ENCODE results near the gene RNASE13. TPM values are rescaled to one million over a fixed set of nuclear protein-coding genes. Genes with fewer than 3 reads are reported as not detected.

The RNASE13 gene
- total RNA-seq, 1 donor from 2014 or later, result not detected

GRCh38 chr14:21054123-21054767 is 19.6 kb upstream of the RNASE13 start:
- ATAC-seq (ENCODE audit: low read depth), result no peak
- POLR2A ChIA-PET, result no interaction called here
- no peak for TF ChIP-seq CTCF (IDR thresholded peaks at IDR 0.05)
- Mint-ChIP-seq H3K9me3 (no peaks in the 10 kb centered on the region), H3K27me3 (no peaks in the 10 kb centered on the region), H3K4me3 (no peak overlapping the region), H3K27ac (no peak overlapping the region), H3K4me1 (no peaks in the 10 kb centered on the region), H3K36me3 (ENCODE audit: low read depth) (no peaks in the 10 kb centered on the region)
- CTCF ChIA-PET, result no interaction called here
- DNase-seq, result no peak
- intact Hi-C loops (cut with micrococcal nuclease), result no loop called here

GRCh38 chr14:21053184-21054122 is 18.8 kb upstream of the RNASE13 start:
- intact Hi-C loops (cut with micrococcal nuclease), result no loop called here
- H3K4me1 Mint-ChIP-seq, result no peaks in the 10 kb centered on the region

GRCh38 chr14:21050597-21050996 is 16.0 kb upstream of the RNASE13 start:
- no peak for DNase-seq
- Mint-ChIP-seq H3K4me1 (no peaks in the 10 kb centered on the region), H3K36me3 (ENCODE audit: low read depth) (no peaks in the 10 kb centered on the region), H3K27ac (no peak overlapping the region), H3K4me3 (no peak overlapping the region), H3K9me3 (no peaks in the 10 kb centered on the region), H3K27me3 (peaks cover 6% of the 10 kb centered on the region)
- CTCF ChIA-PET, result interaction anchor here (1.2 kb wide), 1 partner anchor 36 kb away, joined by 3 read pairs; no protein-coding TSS in a partner anchor
- intact Hi-C loops (cut with micrococcal nuclease), result no loop called here
- no peak for ATAC-seq (ENCODE audit: low read depth)
- POLR2A ChIA-PET, result no interaction called here
- no peak for TF ChIP-seq CTCF (IDR thresholded peaks at IDR 0.05)

More at GRCh38 chr14:21053184-21054122, 18.8 kb upstream of the RNASE13 start:
- H3K9me3 Mint-ChIP-seq, result no peaks in the 10 kb centered on the region
- peaks cover 3% of the 10 kb centered on the region for H3K27me3 Mint-ChIP-seq
- no peaks in the 10 kb centered on the region for H3K36me3 Mint-ChIP-seq (ENCODE audit: low read depth)
- H3K4me3 Mint-ChIP-seq, result no peak overlapping the region
- H3K27ac Mint-ChIP-seq, result no peak overlapping the region
- DNase-seq (no peak), ATAC-seq (ENCODE audit: low read depth) (no peak)
- POLR2A ChIA-PET, result no interaction called here
- TF ChIP-seq CTCF (IDR thresholded peaks at IDR 0.05), result no peak
- CTCF ChIA-PET, result no interaction called here

GRCh38 chr14:21049271-21049673 is 14.7 kb upstream of the RNASE13 start:
- no peaks in the 10 kb centered on the region for H3K36me3 Mint-ChIP-seq (ENCODE audit: low read depth)
- intact Hi-C loops (cut with micrococcal nuclease), result no loop called here
- DNase-seq (no peak), ATAC-seq (ENCODE audit: low read depth) (no peak)
- peaks cover 17% of the 10 kb centered on the region for H3K27me3 Mint-ChIP-seq
- CTCF ChIA-PET, result no interaction called here
- H3K27ac Mint-ChIP-seq, result no peak overlapping the region
- H3K4me3 Mint-ChIP-seq, result no peak overlapping the region
- no peaks in the 10 kb centered on the region for H3K9me3 Mint-ChIP-seq
- no peaks in the 10 kb centered on the region for H3K4me1 Mint-ChIP-seq
- POLR2A ChIA-PET, result no interaction called here
- no peak for TF ChIP-seq CTCF (IDR thresholded peaks at IDR 0.05)

GRCh38 chr14:21048638-21049037 is 14.0 kb upstream of the RNASE13 start:
- Mint-ChIP-seq H3K36me3 (ENCODE audit: low read depth) (no peaks in the 10 kb centered on the region), H3K27me3 (peaks cover 18% of the 10 kb centered on the region), H3K4me3 (no peak overlapping the region), H3K27ac (no peak overlapping the region), H3K9me3 (no peaks in the 10 kb centered on the region), H3K4me1 (no peaks in the 10 kb centered on the region)
- POLR2A ChIA-PET, result no interaction called here
- no peak for DNase-seq
- CTCF ChIA-PET, result no interaction called here
- ATAC-seq (ENCODE audit: low read depth), result no peak
- intact Hi-C loops (cut with micrococcal nuclease), result no loop called here
- no peak for TF ChIP-seq CTCF (IDR thresholded peaks at IDR 0.05)

Data from activated B cell treated with CpG ODN at 0.5 μM for 24 hours (primary cell).